ENCODE results near the gene ZNF768.
"Not testable (repeated sequence)": the region's sequence is repeated elsewhere in the genome, so short reads cannot be mapped to it uniquely, and the experiment has no call there.

The ZNF768 gene

GRCh38 chr16:30509081-30509765 lies 17.1 kb downstream of the ZNF768 start:
- no peak for DNase-seq

GRCh38 chr16:30503403-30504296 lies 22.7 kb downstream of the ZNF768 start:
- no peak for DNase-seq

- DNase-seq: no peak
Observed at GRCh38 chr16:30499284-30499683, 27.1 kb downstream of the ZNF768 start.

- DNase-seq: no peak
Observed at GRCh38 chr16:30494709-30495108, 31.7 kb downstream of the ZNF768 start.

- DNase-seq: no peak
Observed at GRCh38 chr16:30493941-30494488, 32.4 kb downstream of the ZNF768 start.

GRCh38 chr16:30491744-30492308 lies 34.5 kb downstream of the ZNF768 start:
- no peak for DNase-seq

- no peak for DNase-seq
Observed at GRCh38 chr16:30491229-30491628, 35.1 kb downstream of the ZNF768 start.

- DNase-seq: peak; percentile 13
Observed at GRCh38 chr16:30490210-30490609, 36.2 kb downstream of the ZNF768 start.

- DNase-seq: no peak
Observed at GRCh38 chr16:30488764-30489605, 37.4 kb downstream of the ZNF768 start.

GRCh38 chr16:30485818-30486436 lies 40.4 kb downstream of the ZNF768 start:
- no peak for DNase-seq

- DNase-seq: no peak
Observed at GRCh38 chr16:30484887-30485286, 41.5 kb downstream of the ZNF768 start.

- no peak for DNase-seq
Observed at GRCh38 chr16:30482366-30482765, 44.0 kb downstream of the ZNF768 start.

GRCh38 chr16:30481381-30481780 lies 45.0 kb downstream of the ZNF768 start:
- no peak for DNase-seq

GRCh38 chr16:30478766-30479478 lies 47.4 kb downstream of the ZNF768 start:
- no peak for DNase-seq

GRCh38 chr16:30477773-30478172 lies 48.6 kb downstream of the ZNF768 start:
- not testable (repeated sequence) for DNase-seq

- DNase-seq: no peak
Observed at GRCh38 chr16:30476991-30477390, 49.4 kb downstream of the ZNF768 start.

GRCh38 chr16:30474684-30475083 lies 51.7 kb downstream of the ZNF768 start:
- DNase-seq: no peak

- DNase-seq: no peak
Observed at GRCh38 chr16:30474074-30474452, 52.3 kb downstream of the ZNF768 start.

All from NCI-H82 (cell line).